CD4-positive, alpha-beta T cell treated with Interleukin-6 for 4 hours (primary cell): ENCODE measurements around the gene PARD6G.
"Not testable (repeated sequence)": the region's sequence is repeated elsewhere in the genome, so short reads cannot be mapped to it uniquely, and the experiment has no call there.

Experiments
- DNase-seq: peaks from one replicate; pipeline ENCODE4 v3.0.0-alpha.2; 2020; ENCODE audit warnings: mixed read lengths

Gene PARD6G

GRCh38 chr18:80239830-80240229, 7.5 kb downstream of the PARD6G start:
- DNase-seq: no peak

GRCh38 chr18:80238651-80239260, 8.6 kb downstream of the PARD6G start:
- DNase-seq: no peak

- not testable (repeated sequence) for DNase-seq
Measured at GRCh38 chr18:80237519-80237918, 9.8 kb downstream of the PARD6G start.

DNA sequence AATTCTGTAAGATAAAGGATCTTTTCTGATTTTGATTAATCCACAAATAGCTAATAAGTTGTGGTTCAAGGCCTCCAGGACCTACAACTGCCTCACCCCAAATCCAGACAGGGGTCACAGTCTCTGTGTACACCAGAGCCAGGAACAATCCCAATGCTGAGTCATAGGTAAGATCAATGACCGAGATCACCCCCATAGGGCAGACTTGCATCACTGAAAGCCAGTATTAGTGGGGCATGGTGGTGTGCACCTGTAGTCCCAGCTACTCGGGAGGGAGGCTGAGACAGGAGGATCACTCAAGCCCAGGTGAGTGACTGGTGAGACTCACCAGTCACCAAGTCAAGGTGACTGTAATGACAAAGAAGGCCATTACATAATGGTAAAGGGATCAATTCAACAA, 12.9 kb downstream of the PARD6G start:
- no peak for DNase-seq

DNA sequence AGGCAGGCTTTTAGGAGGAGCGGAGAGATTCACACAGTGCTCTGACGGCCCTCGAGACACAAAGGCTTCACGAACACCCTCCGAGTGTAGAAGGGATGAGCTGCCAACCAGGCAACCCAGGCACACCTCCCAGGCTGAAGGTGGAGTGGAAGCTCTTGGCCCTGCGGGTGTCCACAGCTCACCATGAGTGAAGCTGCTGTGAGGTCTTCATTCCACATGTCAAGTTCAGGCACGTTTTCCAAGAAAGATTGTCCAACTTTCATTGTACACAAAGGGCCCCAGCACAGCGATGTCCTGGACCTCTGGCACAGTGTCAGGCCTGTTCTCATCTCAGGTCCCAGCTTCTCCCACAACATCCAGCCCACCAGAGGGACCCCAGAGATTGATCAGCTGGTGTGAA, 13.4 kb downstream of the PARD6G start:
- no peak for DNase-seq

- no peak for DNase-seq
Measured at GRCh38 chr18:80233201-80233835, 14.0 kb downstream of the PARD6G start.

GRCh38 chr18:80232710-80233109, 14.6 kb downstream of the PARD6G start:
- no peak for DNase-seq

DNA sequence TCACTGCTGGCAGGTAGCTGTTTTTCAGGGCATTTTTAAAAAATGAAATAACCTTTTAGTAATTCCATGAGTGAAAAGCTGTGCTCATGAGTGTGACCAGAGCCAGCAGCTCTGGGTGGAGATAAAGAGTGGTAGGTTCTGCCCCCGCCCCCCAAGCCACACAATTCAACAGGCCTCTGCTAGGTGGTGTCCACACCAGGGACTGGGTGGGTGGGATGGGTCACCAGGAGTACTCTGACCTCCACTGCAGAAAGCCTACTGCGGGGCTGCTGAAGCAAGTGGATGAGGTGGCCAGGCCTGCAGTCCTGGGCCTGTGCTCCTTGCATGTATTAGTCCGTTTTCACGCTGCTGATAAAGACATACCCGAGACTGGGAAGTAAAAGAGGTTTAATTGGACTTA, 15.3 kb downstream of the PARD6G start:
- DNase-seq: no peak

- no peak for DNase-seq
Measured at GRCh38 chr18:80231616-80232015, 15.7 kb downstream of the PARD6G start.

DNA sequence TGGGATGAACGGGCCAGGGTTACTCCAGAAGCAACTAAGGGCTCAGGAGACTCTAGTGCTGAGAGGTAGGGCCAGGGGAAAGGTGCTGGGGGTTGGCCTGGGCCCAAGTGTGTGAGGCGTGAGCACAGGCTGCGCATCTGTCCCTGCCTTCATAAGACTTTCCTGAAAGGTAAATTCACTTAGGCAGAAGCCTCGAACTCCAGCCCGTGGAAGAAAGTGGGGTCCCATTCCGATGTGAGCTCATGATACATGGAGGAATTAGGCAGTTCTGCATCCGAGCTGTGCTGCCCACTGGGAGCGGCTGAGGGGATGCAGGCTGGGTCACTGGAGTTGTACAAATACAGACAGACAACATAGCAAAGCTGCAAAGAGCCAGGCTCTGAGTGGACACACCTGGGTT, 16.2 kb downstream of the PARD6G start:
- DNase-seq: no peak

- no peak for DNase-seq
Measured at GRCh38 chr18:80229766-80230745, 17.3 kb downstream of the PARD6G start.

DNA sequence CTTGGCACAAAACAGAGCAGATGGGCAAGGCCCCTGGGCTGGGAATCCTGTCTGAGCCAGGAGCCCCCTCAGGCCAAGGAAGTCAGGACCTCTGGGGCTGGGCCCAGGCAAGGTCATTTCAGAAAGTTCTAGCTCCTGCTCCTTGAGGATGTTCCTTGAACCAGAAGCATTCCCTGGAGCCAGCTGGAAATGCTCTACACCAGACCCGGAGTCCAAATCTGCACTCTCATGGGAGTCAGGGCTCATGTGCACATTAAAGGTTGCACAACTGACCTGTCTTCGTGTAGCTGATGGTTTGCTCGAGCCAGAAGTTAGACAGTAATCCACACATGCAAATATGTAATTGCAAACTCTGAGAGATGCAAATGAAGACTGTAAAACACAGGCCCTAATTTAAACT, 18.0 kb downstream of the PARD6G start:
- DNase-seq: no peak

DNA sequence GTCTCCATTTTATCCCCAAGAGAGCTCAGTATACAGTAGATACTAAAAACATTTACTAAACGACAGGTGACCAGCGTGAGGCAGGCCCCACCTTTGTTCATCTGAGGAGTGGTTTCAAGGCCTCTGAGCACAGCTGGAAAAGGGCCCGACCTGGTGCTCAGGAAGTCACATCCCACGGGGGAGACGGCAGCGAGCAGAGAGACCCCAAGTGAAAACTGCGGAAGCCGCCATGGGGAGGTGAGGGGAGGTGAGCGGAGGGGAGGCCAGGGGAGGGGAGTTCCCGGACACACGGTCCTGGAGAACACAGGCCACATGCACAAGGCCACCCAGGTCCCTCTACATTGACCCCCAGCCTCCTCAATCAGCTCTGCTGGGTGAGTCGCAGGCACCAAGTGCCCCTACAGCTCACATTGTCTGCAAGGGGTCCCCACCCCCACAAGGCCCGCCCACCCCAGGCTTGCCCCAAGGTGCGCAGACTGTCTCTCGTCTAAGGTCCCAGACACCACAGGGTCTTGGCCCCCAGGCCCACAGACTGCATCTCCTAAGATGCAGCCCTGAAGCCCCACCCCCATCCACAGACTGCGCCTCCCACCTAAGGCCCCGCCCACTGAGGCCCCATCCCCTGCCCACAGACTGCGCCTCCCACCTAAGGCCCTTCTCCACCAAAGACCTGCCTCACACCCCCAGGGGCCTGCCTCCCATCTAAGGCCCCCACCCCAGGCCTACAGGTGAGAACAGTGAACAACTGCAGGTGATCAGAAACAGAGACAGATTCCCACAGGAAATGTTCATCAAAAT, 19.1 kb downstream of the PARD6G start:
- DNase-seq: no peak

GRCh38 chr18:80227472-80227871, 19.8 kb downstream of the PARD6G start:
- DNase-seq: no peak

GRCh38 chr18:80225685-80226084, 21.6 kb downstream of the PARD6G start:
- DNase-seq: no peak

DNA sequence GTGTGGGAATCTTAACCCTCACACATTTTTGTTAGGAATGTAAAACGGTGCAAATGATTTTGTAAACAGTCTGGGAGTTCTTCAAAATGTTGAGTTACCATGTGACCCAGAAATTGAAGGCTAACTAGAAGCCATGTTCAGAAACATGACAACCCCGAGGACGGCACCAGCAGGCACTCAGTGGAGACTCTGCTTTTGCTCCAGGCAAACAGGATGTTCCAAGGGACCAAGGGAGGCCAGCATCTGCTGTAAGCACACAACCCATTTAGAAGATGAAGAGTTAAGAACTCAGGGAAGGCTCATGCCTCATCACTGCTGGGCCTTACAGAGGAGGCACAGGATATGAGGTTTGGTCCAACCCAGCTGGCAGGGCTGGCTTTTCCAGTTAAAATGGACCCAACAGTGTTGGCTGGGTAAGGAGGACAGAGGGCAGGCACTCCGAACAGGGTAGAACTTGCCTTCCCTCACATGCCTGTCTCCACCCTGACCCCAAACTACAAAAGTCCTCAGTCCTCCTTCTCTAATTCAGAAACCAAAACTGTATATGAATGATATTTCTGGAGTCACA, 23.6 kb downstream of the PARD6G start:
- no peak for DNase-seq

DNA sequence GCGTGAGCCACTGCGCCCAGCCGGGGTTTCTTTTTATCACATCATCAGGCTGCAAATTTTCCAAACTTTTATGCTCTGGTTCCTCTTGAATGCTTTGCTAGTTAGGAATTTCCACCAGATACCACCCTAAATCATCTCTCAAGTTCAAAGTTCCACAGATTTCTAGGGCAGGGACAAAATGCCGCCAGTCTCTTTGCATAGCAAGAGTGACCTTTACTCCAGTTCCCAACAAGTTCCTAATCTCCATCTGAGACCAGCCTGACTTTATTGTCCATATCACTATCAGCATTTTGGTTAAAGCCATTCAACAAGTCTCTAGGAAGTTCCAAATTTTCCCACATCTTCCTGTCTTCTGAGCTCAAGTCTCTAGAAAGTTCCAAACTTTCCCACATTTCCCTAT, 27.8 kb downstream of the PARD6G start:
- DNase-seq: not testable (repeated sequence)

GRCh38 chr18:80218341-80219227, 28.7 kb downstream of the PARD6G start:
- no peak for DNase-seq

- no peak for DNase-seq
Measured at GRCh38 chr18:80213182-80213581, 34.1 kb downstream of the PARD6G start.

GRCh38 chr18:80210312-80211083, 36.8 kb downstream of the PARD6G start:
- DNase-seq: no peak

DNA sequence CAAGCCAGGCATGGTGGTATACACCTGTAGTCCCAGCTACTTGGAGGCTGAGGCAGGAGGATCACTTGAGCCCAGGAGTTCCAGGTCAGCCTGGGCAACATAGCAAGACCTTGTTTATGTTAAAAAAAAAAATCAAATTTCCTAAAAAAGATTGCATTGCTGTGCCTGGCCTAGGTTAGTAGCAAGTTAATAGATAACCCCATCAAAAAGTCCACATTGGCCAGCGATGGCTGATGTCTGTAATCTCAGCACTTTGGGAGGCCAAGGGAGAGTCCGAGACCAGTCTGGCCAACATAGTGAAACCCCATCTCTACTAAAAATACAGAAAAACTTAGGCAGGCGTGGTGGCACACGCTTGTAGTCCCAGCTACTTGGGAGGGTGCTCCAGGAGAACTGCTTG, 38.7 kb downstream of the PARD6G start:
- DNase-seq: no peak
